ENCODE measurements around the gene HNRNPUL1. TPM values are rescaled to one million over a fixed set of nuclear protein-coding genes. Genes with fewer than 3 reads are reported as not detected.

HNRNPUL1 gene
- total RNA-seq, 1 donor from 2014 or later = 81.1 TPM

DNA sequence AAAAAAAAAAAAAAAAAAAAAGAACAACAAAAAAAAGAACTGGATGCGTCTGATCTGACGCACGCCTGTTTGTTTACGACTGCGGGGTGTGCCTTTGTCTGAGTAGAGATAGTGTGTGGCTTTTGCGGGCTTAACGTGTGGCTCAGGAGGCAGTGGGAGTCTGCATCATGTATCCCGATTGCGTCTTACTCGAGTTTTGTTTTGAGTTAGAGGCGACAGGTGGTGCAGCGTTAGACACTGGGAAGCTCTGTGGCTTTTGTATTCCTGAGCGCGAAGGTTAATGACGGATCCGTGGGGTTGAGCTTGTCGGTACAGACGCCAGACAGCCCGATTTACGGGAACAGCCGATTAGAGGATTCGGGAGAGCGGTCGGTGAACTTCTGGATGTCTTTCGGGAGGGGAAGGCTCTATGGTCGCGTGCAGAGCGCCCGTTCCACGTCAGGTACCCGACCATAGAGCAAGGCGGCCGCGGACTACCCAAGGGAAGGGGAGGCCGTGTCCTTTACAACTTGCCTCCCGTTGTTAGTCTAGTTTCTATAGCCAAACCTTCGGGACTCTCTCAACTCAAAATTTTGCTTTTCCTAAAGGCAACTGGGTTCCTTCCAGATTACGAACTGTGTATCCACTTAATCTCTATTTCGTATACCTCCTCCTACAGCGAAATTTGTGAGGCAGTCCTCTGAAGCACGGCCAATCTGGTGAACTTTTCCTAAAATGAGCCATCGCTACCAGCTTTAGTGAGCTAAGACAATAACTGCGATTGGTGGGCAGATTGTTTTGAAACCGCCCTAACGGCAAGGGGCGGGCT, 926 bp upstream of the HNRNPUL1 start:
- Histone ChIP-seq H3K36me3 (peaks cover 25 to 29% of the 10 kb centered on the region in 2 donors), H3K4me1 (peaks cover 9 to 22% of the 10 kb centered on the region in 2 donors), H3K27ac (peak overlapping the region; percentile 94 to 98), H3K27me3 (no peaks in the 10 kb centered on the region), H3K9me3 (no peaks in the 10 kb centered on the region), H3K4me3 (peak overlapping the region; percentile 66 to 73)
- intact Hi-C loops (cut with DNase I) = loop anchor here (2.0 to 10.0 kb wide), 7 partner anchors 44 to 1418 kb away; partner anchors contain the start of genes AKT2, AXL, COQ8B and FBL
- peak; percentile 78 to 89 for DNase-seq (ENCODE audit: low spot score in 2 of 2)
- TF ChIP-seq, protein P1, sequence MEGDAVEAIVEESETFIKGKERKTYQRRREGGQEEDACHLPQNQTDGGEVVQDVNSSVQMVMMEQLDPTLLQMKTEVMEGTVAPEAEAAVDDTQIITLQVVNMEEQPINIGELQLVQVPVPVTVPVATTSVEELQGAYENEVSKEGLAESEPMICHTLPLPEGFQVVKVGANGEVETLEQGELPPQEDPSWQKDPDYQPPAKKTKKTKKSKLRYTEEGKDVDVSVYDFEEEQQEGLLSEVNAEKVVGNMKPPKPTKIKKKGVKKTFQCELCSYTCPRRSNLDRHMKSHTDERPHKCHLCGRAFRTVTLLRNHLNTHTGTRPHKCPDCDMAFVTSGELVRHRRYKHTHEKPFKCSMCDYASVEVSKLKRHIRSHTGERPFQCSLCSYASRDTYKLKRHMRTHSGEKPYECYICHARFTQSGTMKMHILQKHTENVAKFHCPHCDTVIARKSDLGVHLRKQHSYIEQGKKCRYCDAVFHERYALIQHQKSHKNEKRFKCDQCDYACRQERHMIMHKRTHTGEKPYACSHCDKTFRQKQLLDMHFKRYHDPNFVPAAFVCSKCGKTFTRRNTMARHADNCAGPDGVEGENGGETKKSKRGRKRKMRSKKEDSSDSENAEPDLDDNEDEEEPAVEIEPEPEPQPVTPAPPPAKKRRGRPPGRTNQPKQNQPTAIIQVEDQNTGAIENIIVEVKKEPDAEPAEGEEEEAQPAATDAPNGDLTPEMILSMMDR (IDR thresholded peaks at IDR 0.05) = no peak

- Histone ChIP-seq H3K36me3 (peaks cover 25 to 32% of the 10 kb centered on the region in 2 donors), H3K4me3 (peak overlapping the region; percentile 81 to 82), H3K9me3 (no peaks in the 10 kb centered on the region), H3K27me3 (no peaks in the 10 kb centered on the region), H3K27ac (peak overlapping the region; percentile 94 to 97), H3K4me1 (peaks cover 9 to 22% of the 10 kb centered on the region in 2 donors)
- TF ChIP-seq, protein P1 (IDR thresholded peaks at IDR 0.05) = no peak
- intact Hi-C loops (cut with DNase I) = loop anchor here (5.0 to 10.0 kb wide), 6 partner anchors 490 to 1420 kb away; partner anchors contain the start of genes AKT2, COQ8B, FBL and GRIK5
- peak in 1 of 2 donors; percentile 70 for DNase-seq (ENCODE audit: low spot score in 2 of 2)
Measured at GRCh38 chr19:41264581-41265394, 616 bp downstream of the HNRNPUL1 start.

- Histone ChIP-seq H3K27ac (peak overlapping the region; percentile 94 to 97), H3K9me3 (no peaks in the 10 kb centered on the region), H3K4me1 (peaks cover 9 to 22% of the 10 kb centered on the region in 2 donors), H3K27me3 (no peaks in the 10 kb centered on the region), H3K4me3 (peak overlapping the region; percentile 81 to 82), H3K36me3 (peaks cover 30 to 36% of the 10 kb centered on the region in 2 donors)
- intact Hi-C loops (cut with DNase I) = loop anchor here (10.0 kb wide), 5 partner anchors 491 to 1421 kb away; partner anchors contain the start of genes AKT2, FBL, GRIK5 and MIA
- TF ChIP-seq, protein P1 (IDR thresholded peaks at IDR 0.05) = no peak
- no peak for DNase-seq (ENCODE audit: low spot score in 2 of 2)
Measured at GRCh38 chr19:41265395-41266153, 1.4 kb downstream of the HNRNPUL1 start.

GRCh38 chr19:41269055-41269454, 4.9 kb downstream of the HNRNPUL1 start:
- no peak for DNase-seq (ENCODE audit: low spot score in 2 of 2)
- H3K4me1 ChIP-seq = peaks cover 9 to 22% of the 10 kb centered on the region in 2 donors
- TF ChIP-seq, protein P1 (IDR thresholded peaks at IDR 0.05) = no peak
- no peaks in the 10 kb centered on the region for H3K27me3 ChIP-seq
- H3K9me3 ChIP-seq = no peaks in the 10 kb centered on the region
- intact Hi-C loops (cut with DNase I) = loop anchor here (10.0 kb wide), 5 partner anchors 494 to 1424 kb away; partner anchors contain the start of genes AKT2, FBL, GRIK5 and MIA
- no peak overlapping the region for H3K27ac ChIP-seq
- peaks cover 65 to 71% of the 10 kb centered on the region in 2 donors for H3K36me3 ChIP-seq
- no peak overlapping the region for H3K4me3 ChIP-seq

- intact Hi-C loops (cut with DNase I) = loop anchor here (10.0 kb wide), 5 partner anchors 495 to 1425 kb away; partner anchors contain the start of genes AKT2, FBL, GRIK5 and MIA
- no peak for DNase-seq (ENCODE audit: low spot score in 2 of 2)
Measured at GRCh38 chr19:41269571-41269970, 5.4 kb downstream of the HNRNPUL1 start.

More at GRCh38 chr19:41269571-41269970, 5.4 kb downstream of the HNRNPUL1 start:
- Histone ChIP-seq H3K4me3 (no peak overlapping the region), H3K36me3 (peaks cover 70 to 76% of the 10 kb centered on the region in 2 donors), H3K27ac (no peak overlapping the region), H3K27me3 (no peaks in the 10 kb centered on the region), H3K9me3 (no peaks in the 10 kb centered on the region), H3K4me1 (peaks cover 9 to 22% of the 10 kb centered on the region in 2 donors)
- TF ChIP-seq, protein P1 (IDR thresholded peaks at IDR 0.05) = no peak

Data from ascending aorta (tissue), 2 donors.